GM23338 (cell line): Measurements from ENCODE around the gene COL18A1. TPM values are rescaled to one million over a fixed set of nuclear protein-coding genes. Genes with fewer than 3 reads are reported as not detected.

Experiments used
- ATAC-seq: fragments of 200-7000 bp; cut with Tn5 transposase; 3 replicates; pipeline ENCODE4 v1.9.1; 2020
- DNase-seq: peaks from one replicate; pipeline ENCODE4 v3.0.0-alpha.2; 2015; ENCODE audit warnings: low spot score
- H2AFZ ChIP-seq: fragments of 200-600 bp; sonication (generic); 2 replicates; pipeline ENCODE4 v1.8.0; 2016; ENCODE audit warnings: antibody characterized with exemption, mild to moderate bottlenecking, moderate library complexity
- H3F3A ChIP-seq: fragments of 200-600 bp; sonication (generic); replicated peaks from 2 replicates; pipeline ENCODE4 v1.8.0; 2017; ENCODE audit warnings: antibody characterized with exemption, mixed run types, low read depth
- H3K27ac ChIP-seq: fragments of 200-600 bp; sonication (generic); 2 replicates; pipeline ENCODE4 v1.6.1; 2016; ENCODE audit warnings: low read depth
- H3K27me3 ChIP-seq: fragments of 200-600 bp; sonication (generic); 2 replicates; pipeline ENCODE4 v1.8.0; 2016; ENCODE audit warnings: mild to moderate bottlenecking, mixed run types, moderate library complexity; ENCODE audit not compliant: insufficient read depth
- H3K36me3 ChIP-seq: fragments of 200-600 bp; sonication (generic); 2 replicates; pipeline ENCODE4 v1.8.0; 2016; ENCODE audit warnings: mild to moderate bottlenecking; ENCODE audit not compliant: insufficient read depth
- H3K4me1 ChIP-seq: fragments of 200-600 bp; sonication (generic); 2 replicates; pipeline ENCODE4 v1.8.0; 2016; ENCODE audit warnings: mild to moderate bottlenecking, moderate library complexity; ENCODE audit not compliant: insufficient read depth
- H3K4me2 ChIP-seq: fragments of 200-600 bp; sonication (generic); 2 replicates; pipeline ENCODE4 v1.7.1; 2017; ENCODE audit warnings: mixed run types
- H3K4me3 ChIP-seq: fragments of 200-600 bp; sonication (generic); 2 replicates; pipeline ENCODE4 v1.6.1; 2016; ENCODE audit warnings: mixed run types
- H3K79me2 ChIP-seq: fragments of 200-600 bp; sonication (generic); replicated peaks from 2 replicates; pipeline ENCODE4 v1.8.0; 2017; ENCODE audit warnings: mild to moderate bottlenecking; ENCODE audit not compliant: insufficient read depth
- H3K9me2 ChIP-seq: fragments of 200-600 bp; sonication (generic); 2 replicates; pipeline ENCODE4 v1.8.0; 2017; ENCODE audit not compliant: insufficient read depth
- H4K20me1 ChIP-seq: fragments of 200-600 bp; sonication (generic); replicated peaks from 2 replicates; pipeline ENCODE4 v1.8.0; 2017; ENCODE audit warnings: mild to moderate bottlenecking; ENCODE audit not compliant: insufficient read depth
- H3K27ac Mint-ChIP-seq: 2 replicates; pipeline ENCODE4 v1.8.0; 2020; ENCODE audit warnings: inconsistent platforms, mild to moderate bottlenecking, moderate library complexity, mixed read lengths
- H3K27me3 Mint-ChIP-seq: 3 replicates; pipeline ENCODE4 v1.8.0; 2022; ENCODE audit warnings: low read depth, mild to moderate bottlenecking, moderate library complexity, mixed read lengths, inconsistent platforms; ENCODE audit not compliant: insufficient read depth, poor library complexity
- H3K36me3 Mint-ChIP-seq: 3 replicates; pipeline ENCODE4 v1.8.0; 2021; ENCODE audit warnings: low read depth, mild to moderate bottlenecking, inconsistent platforms, moderate library complexity, mixed read lengths
- H3K4me1 Mint-ChIP-seq: 3 replicates; pipeline ENCODE4 v1.8.0; 2020; ENCODE audit warnings: mild to moderate bottlenecking, inconsistent platforms, mixed read lengths
- H3K4me3 Mint-ChIP-seq: 3 replicates; pipeline ENCODE4 v1.8.0; 2021; ENCODE audit warnings: moderate library complexity, mild to moderate bottlenecking, inconsistent platforms, mixed read lengths
- H3K9me3 Mint-ChIP-seq: 3 replicates; pipeline ENCODE4 v1.8.0; 2020; ENCODE audit warnings: moderate library complexity, mild to moderate bottlenecking, inconsistent platforms, mixed read lengths
- CREB1 ChIP-seq: fragments of 250-450 bp; sonication (Bioruptor Pico); IDR thresholded peaks from 2 replicates; pipeline ENCODE4 v1.5.0; 2020; ENCODE audit warnings: low read depth, mild to moderate bottlenecking, moderate library complexity
- EZH2phosphoT487 ChIP-seq: fragments of 200-600 bp; sonication (generic); IDR thresholded peaks from one replicate; pipeline ENCODE4 v1.8.1; 2018; ENCODE audit warnings: antibody characterized with exemption; ENCODE audit not compliant: unreplicated experiment
- JUNB ChIP-seq: IDR thresholded peaks from one replicate; pipeline ENCODE4 v1.6.1; 2016; ENCODE audit warnings: antibody characterized with exemption; ENCODE audit not compliant: unreplicated experiment
- NANOG ChIP-seq: IDR thresholded peaks from 2 replicates; pipeline ENCODE4 v1.6.1; 2016; ENCODE audit warnings: antibody characterized with exemption, borderline replicate concordance
- POLR2AphosphoS5 ChIP-seq: IDR thresholded peaks from 2 replicates; pipeline ENCODE4 v1.6.1; 2016; ENCODE audit warnings: antibody characterized with exemption, low read depth
- STAT1 ChIP-seq: IDR thresholded peaks from one replicate; pipeline ENCODE4 v1.6.1; 2016; ENCODE audit warnings: antibody characterized with exemption; ENCODE audit not compliant: unreplicated experiment
- ZNF331 ChIP-seq: fragments of 250-450 bp; sonication (Bioruptor Pico); IDR thresholded peaks from 2 replicates; pipeline ENCODE4 v1.5.0; 2020; ENCODE audit warnings: low read depth, mild to moderate bottlenecking, moderate library complexity
- polyA plus RNA-seq: library from polyadenylated mRNA; unstranded; fragments of >200 nt; fragmentation: Nextera tagmentation; extraction: Ambion mirVana; gene quantifications from 2 replicates; pipeline ENCODE4 v1.2.1, GENCODE V29; 2016
- total RNA-seq: library from RNA; depleted of rRNA; stranded (reverse); fragments of >200 nt; shearing (Covaris generic); gene quantifications from 2 replicates; pipeline ENCODE4 v1.2.3, GENCODE V29; 2014
- TF ChIP-seq, protein P1 (sequence below), 2 experiments: fragments of 200-600 bp in 1 of 2; sonication (generic) in 1 of 2; conservative IDR thresholded peaks; 2 replicates each; pipeline versions ENCODE4 v1.5.1 to v1.6.1; 2016 to 2017; ENCODE audit warnings: antibody characterized with exemption in 2 of 2, low read depth in 2 of 2, mild to moderate bottlenecking in 2 of 2, moderate library complexity in 1 of 2
- TF ChIP-seq, protein P2 (sequence below): IDR thresholded peaks from 2 replicates; pipeline ENCODE4 v1.6.1; 2016; ENCODE audit warnings: antibody characterized with exemption
- TF ChIP-seq, protein P3 (sequence below): fragments of 250-450 bp; sonication (Bioruptor Pico); IDR thresholded peaks from 2 replicates; pipeline ENCODE4 v1.5.0; 2020; ENCODE audit warnings: mild to moderate bottlenecking, moderate library complexity

COL18A1 gene
- total and polyA plus RNA-seq, 2 experiments from 2014 or later, result 38.4 to 430 TPM

DNA sequence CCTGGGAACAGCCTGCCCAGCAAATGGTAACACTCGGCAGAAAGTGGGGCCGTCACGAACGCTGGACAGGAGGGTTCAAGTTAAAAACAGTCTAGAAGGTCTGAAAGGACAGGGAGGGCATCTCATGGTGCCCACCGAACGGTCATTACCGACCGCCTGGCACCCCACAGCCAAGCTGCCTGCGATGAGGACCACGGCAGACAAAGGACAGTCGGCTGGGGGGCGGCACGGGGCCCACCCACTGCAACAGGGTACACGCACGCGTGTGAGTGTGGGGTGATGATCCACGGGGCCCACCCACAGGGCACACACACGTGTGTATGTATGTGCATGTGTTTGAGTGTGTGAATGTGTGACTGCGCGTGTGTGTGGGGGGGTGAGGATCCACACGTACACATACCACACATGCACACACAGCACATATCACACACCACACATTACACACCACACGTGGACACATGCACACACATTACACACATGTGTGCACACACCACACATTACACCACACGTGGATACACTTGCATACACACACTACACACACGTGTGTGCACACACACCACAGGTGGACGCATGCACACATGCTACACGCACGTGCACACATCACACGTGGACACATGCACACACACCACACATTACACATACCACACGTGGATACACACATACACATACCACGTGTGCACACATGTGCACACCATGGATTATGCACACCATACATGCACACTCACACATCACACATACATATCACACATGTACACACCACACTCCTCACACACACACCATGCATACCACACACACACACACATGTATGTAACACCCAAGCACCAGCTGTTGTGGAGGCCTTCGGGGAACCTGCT is 74.1 kb downstream of the COL18A1 start:
- no peak overlapping the region for H3K4me3 ChIP-seq
- no peak overlapping the region for H3K4me3 Mint-ChIP-seq
- H3K79me2 ChIP-seq, result 0 out of 2 replicates have a peak, but pooled peaks cover 4% of the 10 kb centered on the region
- H3K9me2 ChIP-seq, result no peaks in the 10 kb centered on the region
- H3K4me1 ChIP-seq, result no peaks in the 10 kb centered on the region
- peaks cover 20% of the 10 kb centered on the region for H3F3A ChIP-seq
- TF ChIP-seq, protein P1, sequence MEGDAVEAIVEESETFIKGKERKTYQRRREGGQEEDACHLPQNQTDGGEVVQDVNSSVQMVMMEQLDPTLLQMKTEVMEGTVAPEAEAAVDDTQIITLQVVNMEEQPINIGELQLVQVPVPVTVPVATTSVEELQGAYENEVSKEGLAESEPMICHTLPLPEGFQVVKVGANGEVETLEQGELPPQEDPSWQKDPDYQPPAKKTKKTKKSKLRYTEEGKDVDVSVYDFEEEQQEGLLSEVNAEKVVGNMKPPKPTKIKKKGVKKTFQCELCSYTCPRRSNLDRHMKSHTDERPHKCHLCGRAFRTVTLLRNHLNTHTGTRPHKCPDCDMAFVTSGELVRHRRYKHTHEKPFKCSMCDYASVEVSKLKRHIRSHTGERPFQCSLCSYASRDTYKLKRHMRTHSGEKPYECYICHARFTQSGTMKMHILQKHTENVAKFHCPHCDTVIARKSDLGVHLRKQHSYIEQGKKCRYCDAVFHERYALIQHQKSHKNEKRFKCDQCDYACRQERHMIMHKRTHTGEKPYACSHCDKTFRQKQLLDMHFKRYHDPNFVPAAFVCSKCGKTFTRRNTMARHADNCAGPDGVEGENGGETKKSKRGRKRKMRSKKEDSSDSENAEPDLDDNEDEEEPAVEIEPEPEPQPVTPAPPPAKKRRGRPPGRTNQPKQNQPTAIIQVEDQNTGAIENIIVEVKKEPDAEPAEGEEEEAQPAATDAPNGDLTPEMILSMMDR (conservative IDR thresholded peaks at IDR 0.05; ENCODE audit: low read depth in 2 of 2), result no peak
- TF ChIP-seq CREB1 (CRISPR knock-in tag), result no peak
- TF ChIP-seq ZNF331 (CRISPR knock-in tag), result no peak
- no peak for TF ChIP-seq JUNB
- TF ChIP-seq STAT1, result no peak
- no peak for TF ChIP-seq EZH2phosphoT487
- TF ChIP-seq, protein P2, sequence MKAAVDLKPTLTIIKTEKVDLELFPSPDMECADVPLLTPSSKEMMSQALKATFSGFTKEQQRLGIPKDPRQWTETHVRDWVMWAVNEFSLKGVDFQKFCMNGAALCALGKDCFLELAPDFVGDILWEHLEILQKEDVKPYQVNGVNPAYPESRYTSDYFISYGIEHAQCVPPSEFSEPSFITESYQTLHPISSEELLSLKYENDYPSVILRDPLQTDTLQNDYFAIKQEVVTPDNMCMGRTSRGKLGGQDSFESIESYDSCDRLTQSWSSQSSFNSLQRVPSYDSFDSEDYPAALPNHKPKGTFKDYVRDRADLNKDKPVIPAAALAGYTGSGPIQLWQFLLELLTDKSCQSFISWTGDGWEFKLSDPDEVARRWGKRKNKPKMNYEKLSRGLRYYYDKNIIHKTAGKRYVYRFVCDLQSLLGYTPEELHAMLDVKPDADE, result no peak
- TF ChIP-seq, protein P3, sequence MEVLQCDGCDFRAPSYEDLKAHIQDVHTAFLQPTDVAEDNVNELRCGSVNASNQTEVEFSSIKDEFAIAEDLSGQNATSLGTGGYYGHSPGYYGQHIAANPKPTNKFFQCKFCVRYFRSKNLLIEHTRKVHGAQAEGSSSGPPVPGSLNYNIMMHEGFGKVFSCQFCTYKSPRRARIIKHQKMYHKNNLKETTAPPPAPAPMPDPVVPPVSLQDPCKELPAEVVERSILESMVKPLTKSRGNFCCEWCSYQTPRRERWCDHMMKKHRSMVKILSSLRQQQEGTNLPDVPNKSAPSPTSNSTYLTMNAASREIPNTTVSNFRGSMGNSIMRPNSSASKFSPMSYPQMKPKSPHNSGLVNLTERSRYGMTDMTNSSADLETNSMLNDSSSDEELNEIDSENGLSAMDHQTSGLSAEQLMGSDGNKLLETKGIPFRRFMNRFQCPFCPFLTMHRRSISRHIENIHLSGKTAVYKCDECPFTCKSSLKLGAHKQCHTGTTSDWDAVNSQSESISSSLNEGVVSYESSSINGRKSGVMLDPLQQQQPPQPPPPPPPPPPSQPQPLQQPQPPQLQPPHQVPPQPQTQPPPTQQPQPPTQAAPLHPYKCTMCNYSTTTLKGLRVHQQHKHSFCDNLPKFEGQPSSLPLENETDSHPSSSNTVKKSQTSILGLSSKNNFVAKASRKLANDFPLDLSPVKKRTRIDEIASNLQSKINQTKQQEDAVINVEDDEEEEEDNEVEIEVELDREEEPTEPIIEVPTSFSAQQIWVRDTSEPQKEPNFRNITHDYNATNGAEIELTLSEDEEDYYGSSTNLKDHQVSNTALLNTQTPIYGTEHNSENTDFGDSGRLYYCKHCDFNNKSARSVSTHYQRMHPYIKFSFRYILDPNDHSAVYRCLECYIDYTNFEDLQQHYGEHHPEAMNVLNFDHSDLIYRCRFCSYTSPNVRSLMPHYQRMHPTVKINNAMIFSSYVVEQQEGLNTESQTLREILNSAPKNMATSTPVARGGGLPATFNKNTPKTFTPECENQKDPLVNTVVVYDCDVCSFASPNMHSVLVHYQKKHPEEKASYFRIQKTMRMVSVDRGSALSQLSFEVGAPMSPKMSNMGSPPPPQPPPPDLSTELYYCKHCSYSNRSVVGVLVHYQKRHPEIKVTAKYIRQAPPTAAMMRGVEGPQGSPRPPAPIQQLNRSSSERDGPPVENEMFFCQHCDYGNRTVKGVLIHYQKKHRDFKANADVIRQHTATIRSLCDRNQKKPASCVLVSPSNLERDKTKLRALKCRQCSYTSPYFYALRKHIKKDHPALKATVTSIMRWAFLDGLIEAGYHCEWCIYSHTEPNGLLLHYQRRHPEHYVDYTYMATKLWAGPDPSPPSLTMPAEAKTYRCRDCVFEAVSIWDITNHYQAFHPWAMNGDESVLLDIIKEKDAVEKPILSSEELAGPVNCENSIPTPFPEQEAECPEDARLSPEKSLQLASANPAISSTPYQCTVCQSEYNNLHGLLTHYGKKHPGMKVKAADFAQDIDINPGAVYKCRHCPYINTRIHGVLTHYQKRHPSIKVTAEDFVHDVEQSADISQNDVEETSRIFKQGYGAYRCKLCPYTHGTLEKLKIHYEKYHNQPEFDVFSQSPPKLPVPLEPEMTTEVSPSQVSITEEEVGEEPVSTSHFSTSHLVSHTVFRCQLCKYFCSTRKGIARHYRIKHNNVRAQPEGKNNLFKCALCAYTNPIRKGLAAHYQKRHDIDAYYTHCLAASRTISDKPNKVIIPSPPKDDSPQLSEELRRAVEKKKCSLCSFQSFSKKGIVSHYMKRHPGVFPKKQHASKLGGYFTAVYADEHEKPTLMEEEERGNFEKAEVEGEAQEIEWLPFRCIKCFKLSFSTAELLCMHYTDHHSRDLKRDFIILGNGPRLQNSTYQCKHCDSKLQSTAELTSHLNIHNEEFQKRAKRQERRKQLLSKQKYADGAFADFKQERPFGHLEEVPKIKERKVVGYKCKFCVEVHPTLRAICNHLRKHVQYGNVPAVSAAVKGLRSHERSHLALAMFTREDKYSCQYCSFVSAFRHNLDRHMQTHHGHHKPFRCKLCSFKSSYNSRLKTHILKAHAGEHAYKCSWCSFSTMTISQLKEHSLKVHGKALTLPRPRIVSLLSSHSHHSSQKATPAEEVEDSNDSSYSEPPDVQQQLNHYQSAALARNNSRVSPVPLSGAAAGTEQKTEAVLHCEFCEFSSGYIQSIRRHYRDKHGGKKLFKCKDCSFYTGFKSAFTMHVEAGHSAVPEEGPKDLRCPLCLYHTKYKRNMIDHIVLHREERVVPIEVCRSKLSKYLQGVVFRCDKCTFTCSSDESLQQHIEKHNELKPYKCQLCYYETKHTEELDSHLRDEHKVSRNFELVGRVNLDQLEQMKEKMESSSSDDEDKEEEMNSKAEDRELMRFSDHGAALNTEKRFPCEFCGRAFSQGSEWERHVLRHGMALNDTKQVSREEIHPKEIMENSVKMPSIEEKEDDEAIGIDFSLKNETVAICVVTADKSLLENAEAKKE, result no peak
- TF ChIP-seq POLR2AphosphoS5, result no peak
- no peak for TF ChIP-seq NANOG
- peak overlapping the region; percentile 86; the same call in 1 of the 2 replicates for H3K27ac Mint-ChIP-seq
- H3K27me3 ChIP-seq, result no peaks in the 10 kb centered on the region
- peaks cover 17% of the 10 kb centered on the region for H3K36me3 ChIP-seq
- H2AFZ ChIP-seq, result no peak overlapping the region
- no peak for ATAC-seq
- H3K9me3 Mint-ChIP-seq, result peaks cover 7% of the 10 kb centered on the region
- peaks cover 18% of the 10 kb centered on the region for H3K27me3 Mint-ChIP-seq
- DNase-seq, result no peak
- H3K4me2 ChIP-seq, result no peak overlapping the region
- peaks cover 66% of the 10 kb centered on the region for H3K36me3 Mint-ChIP-seq
- H3K27ac ChIP-seq, result peak overlapping the region; percentile 69; the same call in 1 of the 2 replicates
- 0 out of 2 replicates have a peak, but pooled peaks cover 7% of the 10 kb centered on the region for H4K20me1 ChIP-seq
- H3K4me1 Mint-ChIP-seq, result peaks cover 8% of the 10 kb centered on the region
